H1 (cell line): Measurements from ENCODE around the gene ZBTB20. TPM values are rescaled to one million over a fixed set of nuclear protein-coding genes. Genes with fewer than 3 reads are reported as not detected.

ENCODE experiments used
- CTCF ChIA-PET: fragments of 300-600 bp; sonication (Branson Sonifier 250); formaldehyde crosslinking; loops from one replicate; lab custom pipeline; 2021; ENCODE audit not compliant: partially characterized antibody; lab: Charles Lee
- POLR2A ChIA-PET: fragments of 300-600 bp; sonication (Branson Sonifier 250); formaldehyde crosslinking; loops from one replicate; lab custom pipeline; 2021; ENCODE audit warnings: inconsistent platforms; ENCODE audit not compliant: partially characterized antibody; lab: Charles Lee
- DNase-seq, 2 experiments: peaks; one replicate each; pipeline versions ENCODE4 v3.0.0 to v3.0.0-alpha.2; 2010 to 2022; ENCODE audit warnings: low spot score in 2 of 2, low read depth in 1 of 2, mixed read lengths in 1 of 2
- FAIRE-seq: peaks from 2 replicates; lab custom pipeline; 2011; peaks lifted over from hg19 to GRCh38; lab: Jason Lieb, UNC
- H2AFZ ChIP-seq: 2 replicates; pipeline ENCODE4 v1.8.1; 2012; ENCODE audit warnings: low read length, inconsistent platforms
- H2AK5ac ChIP-seq: 2 replicates; pipeline ENCODE4 v1.6.1; 2013; ENCODE audit warnings: low read depth, low read length
- H2BK120ac ChIP-seq: replicated peaks from 2 replicates; pipeline ENCODE3; 2013; ENCODE audit warnings: low read depth, low read length, inconsistent platforms
- H2BK12ac ChIP-seq: 2 replicates; pipeline ENCODE4 v1.6.1; 2013; ENCODE audit warnings: low read depth, low read length
- H2BK15ac ChIP-seq: 2 replicates; pipeline ENCODE4 v1.6.1; 2013; ENCODE audit warnings: low read length
- H2BK20ac ChIP-seq: 2 replicates; pipeline ENCODE4 v1.6.1; 2013; ENCODE audit warnings: low read length
- H2BK5ac ChIP-seq: 2 replicates; pipeline ENCODE4 v1.6.1; 2013; ENCODE audit warnings: low read depth, low read length
- H3K14ac ChIP-seq: 2 replicates; pipeline ENCODE4 v1.6.1; 2013; ENCODE audit warnings: inconsistent platforms; ENCODE audit not compliant: insufficient read length
- H3K18ac ChIP-seq: 2 replicates; pipeline ENCODE4 v1.6.1; 2013; ENCODE audit warnings: low read length; ENCODE audit errors: extremely low read depth
- H3K23ac ChIP-seq: 2 replicates; pipeline ENCODE4 v1.6.1; 2013; ENCODE audit warnings: inconsistent platforms; ENCODE audit not compliant: insufficient read length
- H3K23me2 ChIP-seq: 2 replicates; pipeline ENCODE4 v1.6.1; 2013; ENCODE audit warnings: low read depth, low read length
- H3K27ac ChIP-seq: 2 replicates; pipeline ENCODE4 v1.6.1; 2011; ENCODE audit warnings: low read depth, low read length, inconsistent platforms
- H3K27me3 ChIP-seq, 4 experiments: replicated peaks in 1 of 4; 1 replicate in 1 of 4; 2 replicates in 3 of 4; pipeline versions ENCODE4 v1.6.1 to v1.8.1; 2011 to 2013; ENCODE audit warnings: low read length in 3 of 4, mild to moderate bottlenecking in 3 of 4, inconsistent platforms in 2 of 4, mixed read lengths in 2 of 4, moderate library complexity in 1 of 4; ENCODE audit not compliant: control insufficient read depth in 3 of 4, insufficient read depth in 3 of 4; ENCODE audit errors: extremely low read depth in 1 of 4
- H3K36me3 ChIP-seq, 4 experiments: 2 replicates each; pipeline versions ENCODE4 v1.6.1 to v1.8.1; 2011 to 2013; ENCODE audit warnings: mild to moderate bottlenecking in 4 of 4, low read length in 3 of 4, moderate library complexity in 2 of 4, control low read depth in 1 of 4, inconsistent platforms in 1 of 4; ENCODE audit not compliant: insufficient read depth in 4 of 4, control insufficient read depth in 2 of 4
- H3K4ac ChIP-seq: replicated peaks from 2 replicates; pipeline ENCODE3; 2013; ENCODE audit warnings: low read length, low read depth, mixed read lengths, inconsistent platforms; ENCODE audit not compliant: insufficient read length
- H3K4me1 ChIP-seq, 4 experiments: replicated peaks in 1 of 4; 1 replicate in 1 of 4; 2 replicates in 3 of 4; pipeline versions ENCODE4 v1.6.1 to v1.8.1; 2011 to 2013; ENCODE audit warnings: low read length in 3 of 4, inconsistent platforms in 2 of 4, mixed read lengths in 1 of 4; ENCODE audit not compliant: insufficient read depth in 4 of 4, control insufficient read depth in 3 of 4
- H3K4me2 ChIP-seq, 2 experiments: 2 replicates each; pipeline versions ENCODE4 v1.6.1 to v1.8.1; 2011 to 2013; ENCODE audit warnings: low read depth in 2 of 2, low read length in 2 of 2, control low read depth in 1 of 2, inconsistent platforms in 1 of 2, mild to moderate bottlenecking in 1 of 2; ENCODE audit not compliant: insufficient read depth in 1 of 2
- H3K4me3 ChIP-seq, 4 experiments: fragments of 200-600, 300-600 bp in 1 of 4; sonication (generic), shearing (Covaris generic), sonication (Bioruptor Twin) in 1 of 4; 2 replicates each; pipeline versions ENCODE4 v1.5.1 to v1.8.1; 2011 to 2016; ENCODE audit warnings: low read length in 4 of 4, low read depth in 3 of 4, control low read depth in 2 of 4, inconsistent platforms in 2 of 4, mild to moderate bottlenecking in 2 of 4, mixed read lengths in 1 of 4, moderate library complexity in 1 of 4; ENCODE audit not compliant: insufficient read depth in 2 of 4; ENCODE audit errors: extremely low read depth in 1 of 4
- H3K56ac ChIP-seq: replicated peaks from 2 replicates; pipeline ENCODE3; 2013; ENCODE audit warnings: low read depth, mild to moderate bottlenecking, mixed read lengths, low read length, inconsistent platforms; ENCODE audit not compliant: insufficient read length
- H3K79me1 ChIP-seq: 2 replicates; pipeline ENCODE4 v1.6.1; 2013; ENCODE audit warnings: low read depth, low read length, control low read depth
- H3K79me2 ChIP-seq, 2 experiments: 2 replicates each; pipeline versions ENCODE4 v1.6.1 to v1.8.1; 2012 to 2013; ENCODE audit warnings: low read length in 2 of 2, mild to moderate bottlenecking in 2 of 2, inconsistent platforms in 1 of 2; ENCODE audit not compliant: insufficient read depth in 2 of 2, control insufficient read depth in 1 of 2
- H3K9ac ChIP-seq, 4 experiments: replicated peaks in 1 of 4; 1 replicate in 1 of 4; 2 replicates in 3 of 4; pipeline versions ENCODE4 v1.6.1 to v1.8.1; 2011 to 2013; ENCODE audit warnings: low read depth in 3 of 4, low read length in 3 of 4, control low read depth in 2 of 4, mild to moderate bottlenecking in 2 of 4, moderate library complexity in 2 of 4, inconsistent platforms in 1 of 4; ENCODE audit errors: extremely low read depth in 1 of 4
- H3K9me3 ChIP-seq, 2 experiments: 2 replicates each; pipeline versions ENCODE4 v1.6.1 to v1.8.1; 2012 to 2013; ENCODE audit warnings: mild to moderate bottlenecking in 2 of 2, moderate library complexity in 2 of 2, control low read depth in 1 of 2, inconsistent platforms in 1 of 2, low read depth in 1 of 2, low read length in 1 of 2, mixed read lengths in 1 of 2; ENCODE audit not compliant: insufficient read depth in 2 of 2
- H4K20me1 ChIP-seq, 2 experiments: replicated peaks in 1 of 2; 2 replicates each; pipeline versions ENCODE3 to v1.8.1; 2011 to 2013; ENCODE audit warnings: inconsistent platforms in 2 of 2, low read length in 2 of 2, mild to moderate bottlenecking in 1 of 2; ENCODE audit not compliant: insufficient read depth in 2 of 2, control insufficient read depth in 1 of 2
- H4K5ac ChIP-seq: 2 replicates; pipeline ENCODE4 v1.6.1; 2013; ENCODE audit warnings: low read length, low read depth, mixed read lengths, inconsistent platforms; ENCODE audit not compliant: insufficient read length
- H4K8ac ChIP-seq: 2 replicates; pipeline ENCODE4 v1.8.0; 2013; ENCODE audit warnings: mild to moderate bottlenecking, moderate library complexity, low read length, inconsistent platforms; ENCODE audit not compliant: insufficient read depth; ENCODE audit errors: extremely low read depth
- H4K91ac ChIP-seq: replicated peaks from 2 replicates; pipeline ENCODE3; 2013; ENCODE audit warnings: low read length, mixed read lengths, inconsistent platforms; ENCODE audit not compliant: insufficient read length
- BRCA1 ChIP-seq: IDR thresholded peaks from 2 replicates; pipeline ENCODE4 v1.6.1; 2012; ENCODE audit warnings: low read depth, low read length, improper control_type of control experiment
- EZH2 ChIP-seq: fragments of 200-600 bp; sonication (generic); IDR thresholded peaks from 2 replicates; pipeline ENCODE4 v1.7.1; 2012; ENCODE audit warnings: low read depth, mild to moderate bottlenecking, moderate library complexity, low read length, inconsistent platforms; ENCODE audit not compliant: severe bottlenecking
- JUN ChIP-seq: IDR thresholded peaks from 2 replicates; pipeline ENCODE4 v1.6.1; 2011; ENCODE audit warnings: low read depth, mild to moderate bottlenecking, improper control_type of control experiment, low read length
- PHF8 ChIP-seq: fragments of 200-600 bp; sonication (generic); conservative IDR thresholded peaks from 2 replicates; pipeline ENCODE4 v1.7.1; 2012; ENCODE audit warnings: low read depth, mild to moderate bottlenecking, inconsistent platforms, low read length, moderate library complexity
- SIRT6 ChIP-seq: IDR thresholded peaks from one replicate; pipeline ENCODE4 v1.7.1; 2012; ENCODE audit warnings: low read length, inconsistent platforms
- TBP ChIP-seq: IDR thresholded peaks from 2 replicates; pipeline ENCODE4 v1.6.1; 2011; ENCODE audit warnings: low read depth, low read length, improper control_type of control experiment
- TCF12 ChIP-seq: IDR thresholded peaks from 2 replicates; pipeline ENCODE4 v1.6.1; 2011; ENCODE audit warnings: low read depth, mild to moderate bottlenecking, low read length
- YY1 ChIP-seq: IDR thresholded peaks from 2 replicates; pipeline ENCODE4 v1.6.1; 2011; ENCODE audit warnings: low read depth, mild to moderate bottlenecking, low read length
- WGBS, 2 experiments: shearing (Covaris generic) in 1 of 2; methylation state at CpG; one replicate each; pipeline versions ENCODE4 v1.1.6 to v1.1.7; 2013 to 2015; ENCODE audit warnings: low lambda C conversion rate in 2 of 2, mixed read lengths in 2 of 2, inconsistent platforms in 1 of 2, low coverage in 1 of 2, missing lambda C conversion rate in 1 of 2; ENCODE audit not compliant: insufficient replicate concordance in 2 of 2, insufficient coverage in 1 of 2, insufficient read length in 1 of 2; ENCODE audit errors: extremely low coverage in 1 of 2, missing lambda C conversion rate in 1 of 2; 5-methylcytosine and 5-hydroxymethylcytosine counted together
- polyA plus RNA-seq, 7 experiments: library from polyadenylated mRNA; depleted of rRNA in 3 of 7; stranded (reverse) in 5 of 7; unstranded in 2 of 7; fragments of >200 nt in 5 of 7; fragments of 200-250 nt in 2 of 7; gene quantifications; 1 replicate in 5 of 7; 2 replicates in 1 of 7; 4 replicates in 1 of 7; pipeline versions ENCODE4 v1.2.1 to v1.2.3, GENCODE V29; 2011 to 2013; ENCODE audit warnings: missing spikeins in 2 of 7, mixed read lengths in 2 of 7
- total RNA-seq: library from RNA; stranded (reverse); fragmentation: NEBNext Ultra II Directional; extraction: Animal tissue kit (Norgen Biotek cat#: 25700); gene quantifications from 2 replicates; pipeline ENCODE4 v1.2.1, GENCODE V29; 2021
- TF ChIP-seq, protein P1 (sequence below), 3 experiments: IDR thresholded peaks; 1 replicate in 2 of 3; 2 replicates in 1 of 3; pipeline versions ENCODE4 v1.5.1 to v1.6.1; 2011; ENCODE audit warnings: low read length in 3 of 3, mild to moderate bottlenecking in 3 of 3, inconsistent platforms in 2 of 3, low read depth in 1 of 3, moderate library complexity in 1 of 3; ENCODE audit not compliant: insufficient read depth in 1 of 3; ENCODE audit errors: control extremely low read depth in 1 of 3
- TF ChIP-seq, protein P2 (sequence below): IDR thresholded peaks from 2 replicates; pipeline ENCODE4 v1.6.1; 2012; ENCODE audit warnings: low read length, inconsistent platforms

Gene ZBTB20
- total and polyA plus RNA-seq, 2 of the 8 experiments (the other 6 are each of a cell fraction or from before 2014, with no cell fraction given) = 0.35 to 1.3 TPM

GRCh38 chr3:114863848-114864247, 283.2 kb downstream of the ZBTB20 start:
- Histone ChIP-seq H4K20me1 (no peaks in the 10 kb centered on the region), H2BK5ac (no peak overlapping the region), H4K8ac (no peak overlapping the region), H3K27ac (no peak overlapping the region), H3K79me1 (no peaks in the 10 kb centered on the region), H3K14ac (no peak overlapping the region), H3K56ac (no peak overlapping the region), H3K9me3 (no peaks in the 10 kb centered on the region), H3K23ac (no peak overlapping the region), H4K5ac (no peak overlapping the region), H3K79me2 (no peaks in the 10 kb centered on the region), H3K23me2 (no peaks in the 10 kb centered on the region), H3K4me1 (no peaks in the 10 kb centered on the region), H2BK120ac (no peak overlapping the region), H2AK5ac (no peak overlapping the region), H2BK12ac (no peak overlapping the region), H3K36me3 (no peaks in the 10 kb centered on the region), H3K18ac (no peak overlapping the region), H2BK20ac (no peak overlapping the region), H3K9ac (no peak overlapping the region), H4K91ac (no peak overlapping the region), H2BK15ac (no peak overlapping the region), H3K4me2 (no peak overlapping the region), H3K27me3 (peaks cover 0 to 1% (median 0%) of the 10 kb centered on the region in 4 experiments; a peak in 1 of 7 replicates), H3K4ac (no peak overlapping the region), H3K4me3 (no peak overlapping the region), H2AFZ (no peak overlapping the region)
- WGBS, 2 experiments = 80% methylated on average over 1 of the region's 1 CpG; no CpG with 5 or more reads in 1 of the 2 experiments
- FAIRE-seq = no peak
- no peak for DNase-seq
- ChIA-PET POLR2A (no interaction called here), CTCF (interaction anchor here (0.8 kb wide), 1 partner anchor 40 kb away, joined by 4 read pairs; no protein-coding TSS in a partner anchor)
- TF ChIP-seq, protein P1, sequence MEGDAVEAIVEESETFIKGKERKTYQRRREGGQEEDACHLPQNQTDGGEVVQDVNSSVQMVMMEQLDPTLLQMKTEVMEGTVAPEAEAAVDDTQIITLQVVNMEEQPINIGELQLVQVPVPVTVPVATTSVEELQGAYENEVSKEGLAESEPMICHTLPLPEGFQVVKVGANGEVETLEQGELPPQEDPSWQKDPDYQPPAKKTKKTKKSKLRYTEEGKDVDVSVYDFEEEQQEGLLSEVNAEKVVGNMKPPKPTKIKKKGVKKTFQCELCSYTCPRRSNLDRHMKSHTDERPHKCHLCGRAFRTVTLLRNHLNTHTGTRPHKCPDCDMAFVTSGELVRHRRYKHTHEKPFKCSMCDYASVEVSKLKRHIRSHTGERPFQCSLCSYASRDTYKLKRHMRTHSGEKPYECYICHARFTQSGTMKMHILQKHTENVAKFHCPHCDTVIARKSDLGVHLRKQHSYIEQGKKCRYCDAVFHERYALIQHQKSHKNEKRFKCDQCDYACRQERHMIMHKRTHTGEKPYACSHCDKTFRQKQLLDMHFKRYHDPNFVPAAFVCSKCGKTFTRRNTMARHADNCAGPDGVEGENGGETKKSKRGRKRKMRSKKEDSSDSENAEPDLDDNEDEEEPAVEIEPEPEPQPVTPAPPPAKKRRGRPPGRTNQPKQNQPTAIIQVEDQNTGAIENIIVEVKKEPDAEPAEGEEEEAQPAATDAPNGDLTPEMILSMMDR (IDR thresholded peaks at IDR 0.05; ENCODE audit: control extremely low read depth in 1 of 3, insufficient read depth in 1 of 3, low read depth in 1 of 3, low read length in 3 of 3) = no peak
- TF ChIP-seq SIRT6 (no peak), EZH2 (no peak), TBP (no peak), JUN (no peak), TCF12 (no peak), PHF8 (no peak), YY1 (no peak), BRCA1 (no peak)
- TF ChIP-seq, protein P2, sequence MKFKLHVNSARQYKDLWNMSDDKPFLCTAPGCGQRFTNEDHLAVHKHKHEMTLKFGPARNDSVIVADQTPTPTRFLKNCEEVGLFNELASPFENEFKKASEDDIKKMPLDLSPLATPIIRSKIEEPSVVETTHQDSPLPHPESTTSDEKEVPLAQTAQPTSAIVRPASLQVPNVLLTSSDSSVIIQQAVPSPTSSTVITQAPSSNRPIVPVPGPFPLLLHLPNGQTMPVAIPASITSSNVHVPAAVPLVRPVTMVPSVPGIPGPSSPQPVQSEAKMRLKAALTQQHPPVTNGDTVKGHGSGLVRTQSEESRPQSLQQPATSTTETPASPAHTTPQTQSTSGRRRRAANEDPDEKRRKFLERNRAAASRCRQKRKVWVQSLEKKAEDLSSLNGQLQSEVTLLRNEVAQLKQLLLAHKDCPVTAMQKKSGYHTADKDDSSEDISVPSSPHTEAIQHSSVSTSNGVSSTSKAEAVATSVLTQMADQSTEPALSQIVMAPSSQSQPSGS = no peak
